PC-3 (cell line): ENCODE data around the gene ALKAL2. TPM values are rescaled to one million over a fixed set of nuclear protein-coding genes. Genes with fewer than 3 reads are reported as not detected.

Experiments used
- ATAC-seq: fragments of 200-7000 bp; cut with Tn5 transposase; 2 replicates; pipeline ENCODE4 v1.9.1; 2020; ENCODE audit warnings: mild to moderate bottlenecking, moderate library complexity
- BruUV-seq: library from RNA; stranded (reverse); fragments of 400-500 nt; replicated peaks from 2 replicates; lab custom pipeline; 2021; lab: Mats Ljungman, UMichigan
- CTCF ChIA-PET: fragments of 300-600 bp; sonication (Branson Sonifier 250); formaldehyde crosslinking; loops from one replicate; lab custom pipeline; 2022; ENCODE audit warnings: antibody characterized with exemption; lab: Charles Lee
- POLR2A ChIA-PET: fragments of 300-600 bp; sonication (Branson Sonifier 250); formaldehyde crosslinking; loops from one replicate; lab custom pipeline; 2022; ENCODE audit warnings: antibody characterized with exemption; ENCODE audit not compliant: unreplicated experiment; lab: Charles Lee
- DNase-seq: peaks from one replicate; pipeline ENCODE4 v3.0.0-alpha.2; 2015
- H2AFZ ChIP-seq: fragments of 300-600 bp; sonication (generic); 2 replicates; pipeline ENCODE4 v1.6.0; 2016; ENCODE audit warnings: antibody characterized with exemption, low read length
- H3F3A ChIP-seq: fragments of 300-600 bp; sonication (generic); one replicate; pipeline ENCODE4 v1.6.0; 2017; ENCODE audit warnings: antibody characterized with exemption, low read length, control low read depth, mild to moderate bottlenecking; ENCODE audit not compliant: unreplicated experiment
- H3K27ac ChIP-seq: fragments of 300-600 bp; sonication (generic); 2 replicates; pipeline ENCODE4 v1.5.1; 2016; ENCODE audit warnings: mild to moderate bottlenecking, low read length
- H3K27me3 ChIP-seq: fragments of 300-600 bp; sonication (generic); 2 replicates; pipeline ENCODE4 v1.6.1; 2016; ENCODE audit warnings: low read length, mixed read lengths
- H3K36me3 ChIP-seq: fragments of 300-600 bp; sonication (generic); 2 replicates; pipeline ENCODE4 v1.6.1; 2016; ENCODE audit warnings: low read depth, mixed run types, low read length, mixed read lengths
- H3K4me1 ChIP-seq: fragments of 300-600 bp; sonication (generic); 2 replicates; pipeline ENCODE4 v1.5.1; 2016; ENCODE audit warnings: low read length; ENCODE audit not compliant: insufficient read depth
- H3K4me2 ChIP-seq: fragments of 300-600 bp; sonication (generic); 2 replicates; pipeline ENCODE4 v1.6.0; 2016; ENCODE audit warnings: low read length
- H3K4me3 ChIP-seq: fragments of 300-600 bp; sonication (generic); 2 replicates; pipeline ENCODE4 v1.5.1; 2016; ENCODE audit warnings: mild to moderate bottlenecking, low read length, mixed read lengths
- H3K79me2 ChIP-seq: fragments of 300-600 bp; sonication (generic); 2 replicates; pipeline ENCODE4 v1.6.1; 2017; ENCODE audit warnings: low read length, mixed read lengths
- H3K9ac ChIP-seq: fragments of 300-600 bp; sonication (generic); 2 replicates; pipeline ENCODE4 v1.6.0; 2016; ENCODE audit warnings: mild to moderate bottlenecking, low read length
- H3K9me2 ChIP-seq: fragments of 300-600 bp; sonication (generic); replicated peaks from 2 replicates; pipeline ENCODE4 v1.6.1; 2016; ENCODE audit warnings: mixed run types, low read length, mixed read lengths
- H3K9me3 ChIP-seq: fragments of 300-600 bp; sonication (generic); 2 replicates; pipeline ENCODE4 v1.6.1; 2016; ENCODE audit warnings: low read length, mixed read lengths
- H4K20me1 ChIP-seq: fragments of 300-600 bp; sonication (generic); 2 replicates; pipeline ENCODE4 v1.6.1; 2016; ENCODE audit warnings: low read length, mixed read lengths
- CTCF ChIP-seq: fragments of 300-600 bp; sonication (generic); conservative IDR thresholded peaks from 2 replicates; pipeline ENCODE4 v1.5.1; 2017; ENCODE audit warnings: antibody characterized with exemption, low read depth, mild to moderate bottlenecking, low read length
- EZH2 ChIP-seq: fragments of 300-600 bp; sonication (generic); IDR thresholded peaks from one replicate; pipeline ENCODE4 v1.6.1; 2017; ENCODE audit warnings: antibody characterized with exemption, mild to moderate bottlenecking, low read length; ENCODE audit not compliant: unreplicated experiment
- EZH2phosphoT487 ChIP-seq: fragments of 300-600 bp; sonication (generic); IDR thresholded peaks from 2 replicates; pipeline ENCODE4 v1.6.1; 2018; ENCODE audit warnings: mild to moderate bottlenecking, antibody characterized with exemption, low read length, borderline replicate concordance
- intact Hi-C: fragments of 100-400 bp; cut with micrococcal nuclease; formaldehyde crosslinking; loops from 2 replicates; pipeline ENCODE4 v1.9.0; 2023
- total RNA-seq: library from RNA; depleted of rRNA; stranded (reverse); fragments of >200 nt; gene quantifications from 2 replicates; pipeline ENCODE4 v1.2.3, GENCODE V29; 2014

The ALKAL2 gene
- total RNA-seq, 1 experiment from 2014 or later = not detected

GRCh38 chr2:238869-239268 lies 49.0 kb downstream of the ALKAL2 start:
- DNase-seq (no peak), ATAC-seq (no peak)
- Histone ChIP-seq H3K27ac (no peak overlapping the region), H3F3A (no peaks in the 10 kb centered on the region), H4K20me1 (no peaks in the 10 kb centered on the region), H3K4me1 (no peaks in the 10 kb centered on the region), H3K4me2 (no peak overlapping the region), H2AFZ (no peak overlapping the region), H3K27me3 (no peaks in the 10 kb centered on the region), H3K4me3 (no peak overlapping the region), H3K9ac (no peak overlapping the region), H3K79me2 (no peaks in the 10 kb centered on the region), H3K9me3 (no peaks in the 10 kb centered on the region), H3K36me3 (peaks cover 16% of the 10 kb centered on the region), H3K9me2 (no peaks in the 10 kb centered on the region)
- CTCF ChIA-PET = no interaction called here
- POLR2A ChIA-PET = no interaction called here
- no peak for TF ChIP-seq EZH2
- TF ChIP-seq CTCF = no peak
- TF ChIP-seq EZH2phosphoT487 = no peak
- no TSS peak for BruUV-seq
- intact Hi-C loops = no loop called here

- CTCF ChIA-PET = no interaction called here
- TF ChIP-seq CTCF (no peak), EZH2 (no peak), EZH2phosphoT487 (no peak)
Measured at GRCh38 chr2:238431-238830, 49.5 kb downstream of the ALKAL2 start.

GRCh38 chr2:237878-238277 lies 50.0 kb downstream of the ALKAL2 start:
- no peak overlapping the region for H3K4me3 ChIP-seq
- H3K9me2 ChIP-seq = no peaks in the 10 kb centered on the region
- no peak for TF ChIP-seq EZH2phosphoT487
- no peak for TF ChIP-seq EZH2
- no peak for TF ChIP-seq CTCF
- no peak overlapping the region for H3K9ac ChIP-seq
- ChIA-PET POLR2A (no interaction called here), CTCF (no interaction called here)
- no peak overlapping the region for H3K4me2 ChIP-seq
- H3K79me2 ChIP-seq = no peaks in the 10 kb centered on the region
- no peaks in the 10 kb centered on the region for H3K4me1 ChIP-seq
- no peaks in the 10 kb centered on the region for H3K27me3 ChIP-seq
- H3K36me3 ChIP-seq = peaks cover 6% of the 10 kb centered on the region; the same call in 1 of the 2 replicates
- ATAC-seq = no peak
- H3K9me3 ChIP-seq = no peaks in the 10 kb centered on the region
- H3F3A ChIP-seq = no peaks in the 10 kb centered on the region
- TSS peak; percentile 10 for BruUV-seq
- no peak overlapping the region for H3K27ac ChIP-seq
- no peak for DNase-seq
- H4K20me1 ChIP-seq = no peaks in the 10 kb centered on the region
- intact Hi-C loops = no loop called here
- no peak overlapping the region for H2AFZ ChIP-seq

More at GRCh38 chr2:238431-238830, 49.5 kb downstream of the ALKAL2 start:
- no peak for ATAC-seq
- no peak for DNase-seq
- no peaks in the 10 kb centered on the region for H3K4me1 ChIP-seq
- no peak overlapping the region for H3K27ac ChIP-seq
- H2AFZ ChIP-seq = no peak overlapping the region
- no peaks in the 10 kb centered on the region for H3K27me3 ChIP-seq
- intact Hi-C loops = no loop called here
- BruUV-seq = no TSS peak
- H3K9me3 ChIP-seq = no peaks in the 10 kb centered on the region
- no peaks in the 10 kb centered on the region for H3K79me2 ChIP-seq
- H3K4me3 ChIP-seq = no peak overlapping the region
- POLR2A ChIA-PET = no interaction called here
- peaks cover 12% of the 10 kb centered on the region for H3K36me3 ChIP-seq
- no peaks in the 10 kb centered on the region for H3F3A ChIP-seq
- no peaks in the 10 kb centered on the region for H4K20me1 ChIP-seq
- H3K4me2 ChIP-seq = no peak overlapping the region
- H3K9ac ChIP-seq = no peak overlapping the region
- no peaks in the 10 kb centered on the region for H3K9me2 ChIP-seq
